Measurements from ENCODE around the gene NOXO1.
A peak's percentile ranks its signal among the peaks of the same experiment; 100 is the strongest.

Gene NOXO1

GRCh38 chr16:2019921-2020831 is 38.9 kb upstream of the NOXO1 start:
- H3K23ac ChIP-seq (ENCODE audit: low read length), result no peak overlapping the region
- peak overlapping the region; percentile 29 for H3K4me2 ChIP-seq (ENCODE audit: low read length)
- DNase-seq, result no peak
- peaks cover 3% of the 10 kb centered on the region for H3K79me2 ChIP-seq (ENCODE audit: control insufficient read depth, insufficient read depth, low read length, poor library complexity)
- no peak overlapping the region for H2BK120ac ChIP-seq (ENCODE audit: insufficient read depth, low read length, poor library complexity)
- H3K36me3 ChIP-seq (ENCODE audit: control insufficient read depth in 1 of 2, insufficient read depth in 2 of 2, low read length in 2 of 2), result no peaks in the 10 kb centered on the region
- no peak overlapping the region for H3K9ac ChIP-seq (ENCODE audit: low read length)
- no peak overlapping the region for H3K4me3 ChIP-seq (ENCODE audit: low read depth, low read length)
- H4K8ac ChIP-seq (ENCODE audit: low read depth, low read length), result no peak overlapping the region
- no peak overlapping the region for H3K27ac ChIP-seq (ENCODE audit: low read depth, low read length)
- H2BK5ac ChIP-seq (ENCODE audit: low read depth, low read length, poor library complexity), result no peak overlapping the region
- H2BK12ac ChIP-seq (ENCODE audit: low read length), result no peak overlapping the region
- no peak overlapping the region for H3K4ac ChIP-seq (ENCODE audit: low read depth, low read length)
- no peak overlapping the region for H3K14ac ChIP-seq (ENCODE audit: low read length)
- peaks cover 10% of the 10 kb centered on the region for H3K79me1 ChIP-seq (ENCODE audit: low read length)
- peaks cover 2% of the 10 kb centered on the region for H3K9me3 ChIP-seq (ENCODE audit: insufficient read depth, low read depth, low read length)
- H2AFZ ChIP-seq (ENCODE audit: insufficient read depth, low read length, poor library complexity), result no peak overlapping the region
- no peak overlapping the region for H4K91ac ChIP-seq (ENCODE audit: low read depth, low read length)
- no peak overlapping the region for H4K12ac ChIP-seq (ENCODE audit: low read depth, low read length)
- H2AK5ac ChIP-seq (ENCODE audit: low read length), result no peak overlapping the region
- peaks cover 22% of the 10 kb centered on the region for H3K27me3 ChIP-seq (ENCODE audit: insufficient read depth, low read length)
- peaks cover 18 to 21% of the 10 kb centered on the region in 2 experiments for H3K4me1 ChIP-seq (ENCODE audit: control insufficient read depth in 1 of 2, insufficient read depth in 2 of 2, low read length in 2 of 2)
- no peak overlapping the region for H3K18ac ChIP-seq (ENCODE audit: low read length)
- no CpG with 5 or more reads among the region's 96 CpGs for WGBS (ENCODE audit: extremely low coverage, insufficient coverage, insufficient read length)

GRCh38 chr16:2019518-2019920 is 38.2 kb upstream of the NOXO1 start, which contains the start of gene NPW:
TSS of gene NPW (plus strand) at chr16:2019785.
- WGBS (ENCODE audit: extremely low coverage, insufficient coverage, insufficient read length), result no CpG with 5 or more reads among the region's 33 CpGs

DNA sequence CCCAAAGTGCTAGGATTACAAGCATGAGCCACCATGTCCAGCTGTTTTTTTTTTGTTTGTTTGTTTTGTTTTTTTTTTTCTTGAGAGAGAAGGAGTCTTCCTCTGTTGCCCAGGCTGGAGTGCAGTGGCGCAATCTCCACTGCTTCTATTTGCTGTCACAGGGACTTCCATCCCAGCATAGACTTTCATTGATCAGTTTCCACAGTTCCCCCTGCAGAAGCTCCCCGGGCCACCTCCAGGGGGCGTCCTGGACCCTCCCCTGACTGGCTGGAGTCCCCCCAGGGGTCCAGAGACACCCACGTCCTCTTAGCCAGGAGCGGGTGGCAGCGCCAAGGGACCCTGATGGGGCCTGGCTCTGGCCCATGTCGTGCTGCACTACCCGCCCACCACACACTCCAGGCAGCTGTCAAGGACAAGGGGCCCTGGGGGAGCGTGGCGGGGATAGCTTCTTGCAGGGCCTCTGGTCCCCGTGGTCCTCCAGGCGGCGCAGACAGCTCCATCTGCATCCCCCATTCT is 35.2 kb upstream of the NOXO1 start:
- Histone ChIP-seq H3K14ac (ENCODE audit: low read length) (no peak overlapping the region), H2AK5ac (ENCODE audit: low read length) (no peak overlapping the region), H3K79me1 (ENCODE audit: low read length) (no peaks in the 10 kb centered on the region), H3K4ac (ENCODE audit: low read depth, low read length) (no peak overlapping the region), H3K9me3 (ENCODE audit: insufficient read depth, low read depth, low read length) (peaks cover 2% of the 10 kb centered on the region), H3K18ac (ENCODE audit: low read length) (no peak overlapping the region), H3K4me2 (ENCODE audit: low read length) (no peak overlapping the region), H3K27ac (ENCODE audit: low read depth, low read length) (no peak overlapping the region), H2BK5ac (ENCODE audit: low read depth, low read length, poor library complexity) (no peak overlapping the region), H3K27me3 (ENCODE audit: insufficient read depth, low read length) (peaks cover 22% of the 10 kb centered on the region), H3K36me3 (ENCODE audit: control insufficient read depth in 1 of 2, insufficient read depth in 2 of 2, low read length in 2 of 2) (no peaks in the 10 kb centered on the region), H2BK120ac (ENCODE audit: insufficient read depth, low read length, poor library complexity) (no peak overlapping the region), H3K4me1 (ENCODE audit: control insufficient read depth in 1 of 2, insufficient read depth in 2 of 2, low read length in 2 of 2) (peaks cover 6 to 12% of the 10 kb centered on the region in 2 experiments), H4K12ac (ENCODE audit: low read depth, low read length) (no peak overlapping the region), H3K9ac (ENCODE audit: low read length) (no peak overlapping the region), H4K8ac (ENCODE audit: low read depth, low read length) (no peak overlapping the region), H3K4me3 (ENCODE audit: low read depth, low read length) (no peak overlapping the region), H3K79me2 (ENCODE audit: control insufficient read depth, insufficient read depth, low read length, poor library complexity) (no peaks in the 10 kb centered on the region), H2AFZ (ENCODE audit: insufficient read depth, low read length, poor library complexity) (no peak overlapping the region), H3K23ac (ENCODE audit: low read length) (no peak overlapping the region), H2BK12ac (ENCODE audit: low read length) (no peak overlapping the region), H4K91ac (ENCODE audit: low read depth, low read length) (no peak overlapping the region)
- no CpG with 5 or more reads among the region's 13 CpGs for WGBS (ENCODE audit: extremely low coverage, insufficient coverage, insufficient read length)
- DNase-seq, result no peak

More at GRCh38 chr16:2019518-2019920, 38.2 kb upstream of the NOXO1 start, which contains the start of gene NPW:
- Histone ChIP-seq H3K27ac (ENCODE audit: low read depth, low read length) (no peak within 1 kb of the TSS), H2BK5ac (ENCODE audit: low read depth, low read length, poor library complexity) (no peak within 1 kb of the TSS), H4K8ac (ENCODE audit: low read depth, low read length) (no peak within 1 kb of the TSS), H3K14ac (ENCODE audit: low read length) (no peak within 1 kb of the TSS), H3K79me1 (ENCODE audit: low read length) (peaks cover 10% of the 10 kb centered on the region), H3K4me1 (ENCODE audit: control insufficient read depth in 1 of 2, insufficient read depth in 2 of 2, low read length in 2 of 2) (peaks cover 18 to 21% of the 10 kb centered on the region in 2 experiments), H3K36me3 (ENCODE audit: control insufficient read depth in 1 of 2, insufficient read depth in 2 of 2, low read length in 2 of 2) (no peaks in the 10 kb centered on the region), H3K9me3 (ENCODE audit: insufficient read depth, low read depth, low read length) (peaks cover 2% of the 10 kb centered on the region), H4K91ac (ENCODE audit: low read depth, low read length) (no peak within 1 kb of the TSS), H2BK12ac (ENCODE audit: low read length) (no peak within 1 kb of the TSS), H3K4ac (ENCODE audit: low read depth, low read length) (no peak within 1 kb of the TSS), H3K4me2 (ENCODE audit: low read length) (peak within 1 kb of the TSS; percentile 29), H2AFZ (ENCODE audit: insufficient read depth, low read length, poor library complexity) (no peak within 1 kb of the TSS), H3K4me3 (ENCODE audit: low read depth, low read length) (no peak within 1 kb of the TSS), H3K79me2 (ENCODE audit: control insufficient read depth, insufficient read depth, low read length, poor library complexity) (peaks cover 3% of the 10 kb centered on the region), H4K12ac (ENCODE audit: low read depth, low read length) (no peak within 1 kb of the TSS), H3K9ac (ENCODE audit: low read length) (no peak within 1 kb of the TSS), H2BK120ac (ENCODE audit: insufficient read depth, low read length, poor library complexity) (no peak within 1 kb of the TSS), H3K23ac (ENCODE audit: low read length) (no peak within 1 kb of the TSS), H3K27me3 (ENCODE audit: insufficient read depth, low read length) (peaks cover 22% of the 10 kb centered on the region), H3K18ac (ENCODE audit: low read length) (no peak within 1 kb of the TSS), H2AK5ac (ENCODE audit: low read length) (no peak within 1 kb of the TSS)
- no peak for DNase-seq

DNA sequence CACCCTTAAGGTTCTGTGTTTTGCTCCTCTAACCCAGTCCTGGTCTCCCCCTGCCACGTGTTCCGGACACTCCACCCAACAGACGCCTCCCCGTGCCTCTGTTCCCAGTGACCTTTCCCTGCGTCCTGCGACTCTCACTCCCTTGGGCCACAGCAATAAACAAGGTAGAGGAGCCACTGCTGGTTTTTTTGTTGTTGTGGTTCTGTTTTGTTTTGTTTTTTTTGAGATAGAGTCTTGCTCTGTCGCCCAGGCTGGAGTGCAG is 34.6 kb upstream of the NOXO1 start:
- Histone ChIP-seq H2BK12ac (ENCODE audit: low read length) (no peak overlapping the region), H3K9ac (ENCODE audit: low read length) (no peak overlapping the region), H2BK120ac (ENCODE audit: insufficient read depth, low read length, poor library complexity) (no peak overlapping the region), H3K36me3 (ENCODE audit: control insufficient read depth in 1 of 2, insufficient read depth in 2 of 2, low read length in 2 of 2) (no peaks in the 10 kb centered on the region), H3K27me3 (ENCODE audit: insufficient read depth, low read length) (peaks cover 22% of the 10 kb centered on the region), H4K91ac (ENCODE audit: low read depth, low read length) (no peak overlapping the region), H3K4me3 (ENCODE audit: low read depth, low read length) (no peak overlapping the region), H3K27ac (ENCODE audit: low read depth, low read length) (no peak overlapping the region), H3K4me2 (ENCODE audit: low read length) (no peak overlapping the region), H2AFZ (ENCODE audit: insufficient read depth, low read length, poor library complexity) (no peak overlapping the region), H3K14ac (ENCODE audit: low read length) (no peak overlapping the region), H3K23ac (ENCODE audit: low read length) (no peak overlapping the region), H3K4ac (ENCODE audit: low read depth, low read length) (no peak overlapping the region), H3K9me3 (ENCODE audit: insufficient read depth, low read depth, low read length) (peaks cover 2% of the 10 kb centered on the region), H2BK5ac (ENCODE audit: low read depth, low read length, poor library complexity) (no peak overlapping the region), H2AK5ac (ENCODE audit: low read length) (no peak overlapping the region), H3K4me1 (ENCODE audit: control insufficient read depth in 1 of 2, insufficient read depth in 2 of 2, low read length in 2 of 2) (peaks cover 6 to 12% of the 10 kb centered on the region in 2 experiments), H4K12ac (ENCODE audit: low read depth, low read length) (no peak overlapping the region), H3K18ac (ENCODE audit: low read length) (no peak overlapping the region), H3K79me1 (ENCODE audit: low read length) (no peaks in the 10 kb centered on the region), H4K8ac (ENCODE audit: low read depth, low read length) (no peak overlapping the region), H3K79me2 (ENCODE audit: control insufficient read depth, insufficient read depth, low read length, poor library complexity) (no peaks in the 10 kb centered on the region)
- WGBS (ENCODE audit: extremely low coverage, insufficient coverage, insufficient read length), result no CpG with 5 or more reads among the region's 7 CpGs
- no peak for DNase-seq

All from trophoblast cell (in vitro differentiated cells and primary cell).